NCI-H2196 (cell line): Measurements from ENCODE around the gene HOMER2.
A peak's percentile ranks its signal among the peaks of the same experiment; 100 is the strongest.
"Not testable (repeated sequence)": the region's sequence is repeated elsewhere in the genome, so short reads cannot be mapped to it uniquely, and the experiment has no call there.

Experiments
- DNase-seq: peaks from one replicate; lab custom pipeline; 2025; ENCODE audit not compliant: unreplicated experiment; lab: John Stamatoyannopoulos, UW

HOMER2 gene

DNA sequence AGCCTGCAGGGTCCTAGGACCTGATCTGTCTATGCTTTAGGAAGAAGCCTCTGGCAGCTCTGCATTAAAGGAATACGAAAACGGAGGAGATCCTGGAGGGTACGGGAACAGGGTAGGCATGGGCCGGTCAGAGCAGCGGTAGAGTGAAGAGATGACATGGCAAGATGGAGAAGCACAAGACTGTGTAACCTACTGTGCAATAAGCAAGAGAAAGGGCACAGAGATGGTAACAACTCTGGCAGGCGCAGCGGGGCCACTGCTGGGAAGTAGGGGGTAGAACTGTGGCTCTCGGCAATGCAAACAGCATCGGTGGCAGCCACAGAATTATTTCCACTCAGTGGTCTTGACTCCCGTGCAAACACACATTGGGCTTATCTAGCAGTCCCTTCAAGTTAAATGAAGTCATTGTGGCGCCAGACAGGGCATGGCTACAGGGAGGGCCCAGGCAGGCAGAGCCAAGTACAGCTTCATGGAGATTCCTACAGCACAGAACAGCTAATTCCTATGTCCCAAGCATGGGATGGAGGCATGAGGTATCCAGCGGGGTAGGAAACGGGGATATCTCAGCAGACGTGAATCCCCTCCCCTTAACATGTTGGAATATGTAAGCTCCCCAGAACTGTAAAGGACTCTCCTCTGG lies 114.3 kb downstream of the HOMER2 start:
- no peak for DNase-seq

DNA sequence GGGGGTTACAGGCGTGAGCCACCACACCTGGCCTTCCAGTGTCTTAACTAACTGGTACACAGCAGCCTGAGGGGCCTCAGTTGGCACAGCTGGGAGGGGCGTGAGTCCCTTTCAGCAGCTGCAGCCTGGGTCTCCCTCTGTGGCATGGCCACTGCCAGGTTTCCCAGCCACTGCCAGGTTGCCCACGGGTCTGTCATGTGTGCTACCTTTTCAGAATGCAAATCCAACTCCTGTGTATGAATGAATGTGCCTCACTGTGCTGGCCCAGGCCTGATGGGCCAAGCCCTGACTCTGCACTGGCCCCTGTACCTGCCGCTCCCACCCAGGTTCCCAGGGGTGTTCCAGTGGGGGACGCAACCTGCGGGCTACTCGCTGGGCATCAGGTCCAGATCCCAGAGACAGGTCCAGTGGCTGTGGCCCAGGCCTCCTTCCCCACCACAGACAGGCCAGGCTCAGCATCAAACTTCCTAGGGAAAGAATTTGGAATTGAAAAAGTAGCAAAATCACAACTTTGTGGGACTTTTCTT lies 117.1 kb downstream of the HOMER2 start:
- DNase-seq: no peak

DNA sequence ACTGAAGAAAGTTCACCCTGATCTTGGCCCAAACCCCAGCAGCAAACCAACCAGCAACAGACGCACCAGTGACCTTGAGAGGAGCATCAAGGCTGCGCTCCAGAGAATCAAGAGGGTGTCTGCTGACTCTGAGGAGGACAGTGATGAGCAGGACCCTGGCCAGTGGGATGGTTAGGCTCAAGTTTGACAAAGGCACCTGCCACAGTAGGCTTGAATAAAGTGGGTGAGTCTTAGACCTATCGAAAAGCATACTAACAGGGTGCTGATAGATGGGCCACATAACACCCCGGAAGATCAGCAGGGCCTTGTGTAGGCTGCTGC lies 119.2 kb downstream of the HOMER2 start:
- DNase-seq: no peak

DNA sequence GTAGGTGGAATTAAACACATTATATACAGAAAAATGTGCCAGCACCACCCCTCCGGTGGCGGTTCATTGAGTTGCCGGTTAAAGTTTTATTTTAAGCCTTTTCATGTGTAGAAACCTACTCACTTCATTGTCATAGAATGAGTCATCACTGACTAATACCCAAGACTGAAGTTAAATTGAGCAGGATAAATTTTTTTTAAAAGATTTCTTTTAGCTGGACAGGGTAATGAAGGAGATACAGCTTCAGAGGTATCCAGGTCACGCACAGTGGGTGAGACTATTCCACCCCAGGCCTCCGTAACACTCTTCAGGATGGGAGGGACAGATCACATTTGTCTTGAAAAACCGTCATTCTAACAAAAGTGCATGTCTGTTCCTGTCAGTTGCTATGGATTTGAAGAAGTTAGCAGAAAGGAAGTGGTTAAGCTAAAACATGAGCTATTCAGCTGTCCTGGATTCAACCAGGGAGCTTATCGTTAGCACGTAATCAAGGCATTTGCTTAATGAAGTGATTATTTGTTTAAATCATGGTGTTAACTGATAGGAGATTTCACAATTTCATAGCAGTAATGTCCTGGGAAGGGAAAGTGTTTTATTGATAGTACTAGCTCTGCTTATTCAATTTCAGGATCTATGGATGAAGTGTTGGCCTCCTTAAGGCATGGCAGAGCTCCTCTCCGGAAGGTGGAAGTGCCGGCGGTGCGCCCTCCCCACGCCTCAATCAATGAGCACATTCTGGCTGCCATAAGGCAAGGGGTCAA lies 119.7 kb downstream of the HOMER2 start:
- no peak for DNase-seq

DNA sequence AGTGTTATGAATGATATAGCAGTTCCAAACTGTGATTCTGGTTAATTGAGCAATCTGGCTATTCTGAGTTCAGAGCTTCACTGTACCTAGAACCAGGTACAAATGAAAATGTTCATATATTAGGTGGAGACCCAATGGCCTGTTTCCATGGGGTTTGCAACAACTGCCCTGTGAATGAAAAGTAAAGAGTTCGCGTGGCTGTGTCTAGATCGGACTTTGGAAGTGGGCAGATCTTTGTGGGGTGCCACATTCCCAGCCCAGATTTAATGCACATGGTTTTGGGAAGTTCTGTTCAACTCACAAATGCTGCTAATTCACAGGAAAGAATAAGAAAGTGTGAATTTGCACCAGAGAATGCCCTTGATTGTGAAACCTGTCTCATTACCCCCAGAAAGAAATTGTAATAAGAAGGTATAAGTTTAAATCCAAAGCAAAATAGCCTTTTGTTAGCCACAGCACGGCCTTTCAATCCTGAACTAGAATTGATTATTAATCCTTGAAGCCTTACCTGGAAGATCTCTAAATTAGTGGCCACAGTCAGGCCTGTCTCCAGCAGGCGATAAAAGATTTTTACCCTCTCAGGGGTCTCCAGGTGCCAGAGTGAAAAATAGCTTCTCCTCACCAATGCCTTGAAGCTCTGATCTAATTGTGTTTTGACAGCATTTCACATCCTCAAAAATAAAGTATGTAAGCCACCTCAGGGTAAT lies 120.5 kb downstream of the HOMER2 start:
- no peak for DNase-seq

DNA sequence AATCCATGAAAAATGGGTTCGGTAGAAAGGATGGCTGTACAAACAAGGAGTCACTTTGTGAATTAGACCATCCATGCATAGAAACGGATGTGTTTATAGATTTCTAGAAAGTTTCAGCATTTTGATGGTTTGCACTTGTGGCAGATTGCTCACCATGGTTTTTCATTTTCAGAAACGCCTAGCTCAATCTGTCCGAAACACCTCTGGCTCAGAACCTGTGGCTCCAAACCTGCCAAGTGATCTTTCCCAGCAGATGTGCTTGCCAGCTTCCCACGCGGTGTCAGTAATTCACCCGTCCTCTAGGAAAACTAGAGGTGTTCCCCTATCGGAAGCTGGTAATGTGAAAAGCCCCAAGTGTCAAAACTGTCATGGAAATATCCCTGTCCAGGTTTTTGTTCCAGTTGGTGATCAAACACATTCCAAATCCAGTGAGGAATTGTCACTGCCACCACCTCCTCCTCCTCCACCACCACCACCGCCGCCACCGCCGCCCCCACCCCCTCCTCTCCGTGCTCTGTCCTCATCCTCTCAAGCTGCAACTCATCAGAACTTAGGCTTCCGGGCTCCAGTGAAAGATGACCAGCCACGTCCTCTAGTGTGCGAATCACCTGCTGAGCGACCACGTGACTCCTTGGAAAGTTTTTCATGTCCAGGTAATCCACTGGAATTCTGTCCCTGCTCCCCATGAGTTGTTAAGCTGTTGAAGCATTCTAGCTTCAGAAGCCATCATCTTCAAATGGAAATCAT lies 121.9 kb downstream of the HOMER2 start:
- DNase-seq: no peak

DNA sequence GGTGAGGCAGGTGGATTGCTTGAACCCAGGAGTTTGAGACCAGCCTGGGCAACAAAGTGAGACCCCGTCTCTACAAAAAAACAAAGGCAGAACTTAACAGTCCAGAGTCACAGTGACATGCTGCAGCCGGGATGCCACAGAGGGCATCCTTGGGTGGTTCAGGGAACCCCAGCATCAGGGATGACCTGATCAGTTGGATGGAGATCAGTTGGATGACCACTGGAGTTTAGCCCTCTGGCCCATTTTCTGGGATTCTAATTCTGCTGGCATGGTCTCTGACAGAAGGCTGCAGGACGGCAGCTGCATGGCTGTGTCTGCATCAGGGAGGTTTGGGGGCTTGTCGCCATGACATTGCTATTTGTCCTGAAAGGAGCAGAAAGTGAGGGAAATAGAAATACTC lies 123.3 kb downstream of the HOMER2 start:
- no peak for DNase-seq

DNA sequence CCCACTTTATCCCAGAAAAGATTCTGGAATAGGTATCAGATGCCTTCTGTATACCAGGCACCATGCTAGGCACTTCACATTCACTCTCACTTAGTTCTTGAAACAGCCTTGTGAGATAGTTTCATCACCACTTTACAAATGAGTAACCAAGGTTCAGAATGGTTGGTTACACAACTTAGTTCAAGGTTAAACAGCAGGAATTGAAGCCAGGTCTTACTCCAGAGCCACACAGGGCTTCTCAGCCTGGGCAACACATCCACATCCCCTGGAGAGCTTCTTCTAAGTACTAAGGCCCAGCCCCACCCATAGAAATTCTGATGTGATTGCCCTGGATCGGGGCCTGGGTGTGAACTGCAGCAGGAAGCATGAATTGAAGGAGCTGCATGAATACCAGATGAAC lies 124.4 kb downstream of the HOMER2 start:
- DNase-seq: no peak

DNA sequence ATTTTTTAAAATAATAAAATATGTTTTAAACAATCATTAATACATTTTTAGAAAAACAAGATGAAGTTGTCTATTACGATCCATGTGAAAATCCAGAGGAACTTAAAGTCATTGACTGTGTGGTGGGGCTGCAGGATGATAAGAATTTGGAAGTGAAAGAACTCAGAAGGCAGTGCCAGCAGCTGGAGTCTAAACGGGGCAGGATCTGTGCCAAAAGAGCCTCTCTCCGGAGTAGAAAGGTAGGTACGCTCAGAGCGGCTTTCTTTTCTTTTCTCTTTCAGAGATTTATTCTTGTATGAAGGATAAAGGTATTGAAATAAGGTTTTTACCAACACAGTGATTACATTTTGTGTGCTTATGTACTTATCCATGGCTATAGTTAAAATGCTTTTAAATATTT lies 129.5 kb downstream of the HOMER2 start:
- DNase-seq: no peak

DNA sequence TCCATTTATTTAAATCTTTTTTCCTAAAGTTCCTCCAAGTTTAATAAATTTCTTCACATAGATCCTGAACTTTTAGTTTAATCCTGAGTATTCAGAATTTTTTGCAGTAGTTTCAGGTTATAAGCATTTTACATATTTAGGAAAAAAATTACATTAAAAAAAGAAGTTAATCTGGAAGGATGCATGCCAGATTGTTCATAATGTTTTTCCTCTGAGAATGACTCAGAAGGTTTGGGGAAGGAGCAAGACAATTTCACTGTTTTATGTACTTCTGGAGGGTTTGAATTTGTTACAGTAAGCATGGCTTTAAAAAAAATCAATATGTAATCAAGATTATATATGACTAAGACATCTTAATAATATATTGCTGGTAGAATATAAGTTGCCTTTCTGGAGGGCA lies 130.7 kb downstream of the HOMER2 start:
- DNase-seq: not testable (repeated sequence)

DNA sequence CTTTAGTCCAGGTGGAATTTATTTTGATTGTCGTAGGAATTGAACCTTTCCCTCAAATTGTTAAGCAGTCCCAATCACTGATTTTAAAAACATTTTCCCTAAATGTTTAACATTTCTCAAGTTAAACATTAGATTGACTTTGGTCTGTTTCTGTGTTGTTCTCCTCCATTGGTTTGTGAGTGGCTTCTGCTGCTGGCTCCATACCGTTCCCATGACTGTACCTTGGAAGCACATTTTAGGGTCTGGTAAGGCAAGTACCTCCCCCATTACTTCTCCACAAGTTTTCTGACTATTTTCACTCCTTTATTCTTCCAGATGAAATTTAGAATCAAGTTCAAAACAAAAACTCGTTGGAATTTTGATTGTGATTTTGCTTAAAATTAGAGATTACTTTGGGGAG lies 131.1 kb downstream of the HOMER2 start:
- not testable (repeated sequence) for DNase-seq

DNA sequence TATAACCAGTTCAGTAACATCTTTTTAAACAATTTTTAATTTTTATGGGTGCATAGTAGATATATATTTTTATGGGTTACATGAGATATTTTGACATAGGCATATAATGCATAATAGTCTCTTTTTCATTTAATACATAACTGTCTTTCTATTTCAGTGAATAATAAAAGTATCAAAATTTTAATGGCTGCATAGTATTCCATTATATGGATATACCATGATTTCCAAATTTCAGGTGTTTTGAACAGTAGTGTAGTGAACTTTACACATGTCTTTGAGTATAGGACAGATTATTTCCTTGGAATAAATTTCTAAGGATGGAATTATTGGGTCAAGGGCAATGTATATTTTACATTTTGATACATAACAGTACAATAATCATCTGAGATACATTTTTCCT lies 132.4 kb downstream of the HOMER2 start:
- DNase-seq: no peak

DNA sequence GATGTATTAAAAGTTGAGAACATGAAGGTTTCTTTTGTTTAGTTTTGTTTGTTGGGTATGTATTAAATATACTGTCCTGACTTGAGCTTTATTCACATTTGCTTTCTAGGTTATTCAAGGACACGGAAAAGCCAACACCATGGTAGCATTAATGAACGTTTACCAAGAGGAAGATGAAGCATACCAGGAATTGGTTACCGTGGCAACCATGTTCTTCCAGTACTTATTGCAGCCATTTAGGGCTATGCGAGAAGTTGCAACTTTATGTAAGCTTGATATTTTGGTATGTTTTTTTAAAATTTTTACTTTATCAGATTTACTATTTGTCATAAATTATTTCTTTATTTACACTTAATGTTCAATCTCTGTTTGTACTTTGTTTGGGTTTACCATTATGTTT lies 139.5 kb downstream of the HOMER2 start:
- DNase-seq: no peak

DNA sequence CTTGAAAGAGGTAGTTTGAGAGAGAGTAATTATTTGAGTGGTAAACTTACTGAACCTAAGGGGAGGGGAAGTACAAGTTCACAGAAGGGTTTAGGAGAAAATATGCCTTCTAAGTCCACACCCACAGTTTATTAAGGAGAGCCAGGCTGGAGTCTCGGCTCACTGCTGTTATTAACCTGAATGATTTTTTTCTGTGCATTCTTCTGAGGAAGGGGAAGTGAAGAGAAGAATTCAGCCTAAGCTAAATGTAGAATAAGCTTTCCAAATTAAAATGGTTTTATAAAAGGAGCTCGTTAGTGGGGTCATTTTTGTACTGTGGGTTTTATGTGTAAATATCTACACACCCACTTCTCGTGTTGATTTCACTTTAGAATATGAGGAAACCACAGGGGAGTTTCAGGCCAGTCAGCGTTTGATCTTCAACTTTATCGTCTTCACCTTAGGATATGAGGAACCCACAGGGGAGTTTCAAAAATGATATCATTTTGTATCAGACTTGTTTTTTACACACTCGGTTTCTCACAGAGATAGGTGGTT lies 141.6 kb downstream of the HOMER2 start:
- DNase-seq: no peak

DNA sequence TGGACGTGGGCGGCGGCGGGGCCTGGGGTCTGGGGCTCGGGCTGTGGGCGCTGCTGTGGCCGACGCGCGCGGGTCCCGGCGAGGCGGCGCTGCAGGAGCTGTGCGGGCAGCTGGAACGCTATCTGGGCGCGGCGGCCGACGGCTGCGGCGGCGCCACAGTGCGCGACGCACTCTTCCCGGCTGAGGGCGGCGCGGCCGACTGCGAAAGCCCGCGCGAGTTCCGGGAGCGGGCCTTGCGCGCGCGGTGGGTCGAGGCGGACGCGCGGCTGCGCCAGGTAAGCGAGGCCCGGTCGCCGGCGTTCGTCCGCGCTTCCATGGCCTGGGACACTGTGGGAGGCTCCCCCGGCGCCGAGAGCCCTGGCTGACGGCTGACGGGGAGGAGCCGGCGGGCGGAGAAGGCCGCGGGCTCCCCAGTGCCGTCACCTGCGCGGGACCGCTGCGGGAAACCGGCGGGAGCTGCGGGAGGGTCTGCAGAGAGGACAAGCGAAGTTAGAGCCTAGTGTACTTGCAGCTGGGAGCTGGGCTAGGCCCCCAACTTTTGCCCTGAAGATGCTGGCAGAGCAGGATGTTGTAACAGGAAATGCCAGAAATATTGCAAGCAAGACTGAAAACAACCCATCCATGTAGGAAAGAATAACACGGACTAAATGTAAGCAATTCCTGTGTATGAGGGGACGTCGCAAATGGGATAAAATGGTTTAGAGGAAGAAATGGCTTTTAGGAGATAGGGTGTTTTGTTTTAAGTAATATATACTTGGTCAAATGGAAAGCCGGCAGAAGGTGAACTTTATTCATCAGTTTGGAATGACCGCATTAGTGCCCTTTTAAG lies 142.2 kb downstream of the HOMER2 start:
- DNase-seq: no peak

DNA sequence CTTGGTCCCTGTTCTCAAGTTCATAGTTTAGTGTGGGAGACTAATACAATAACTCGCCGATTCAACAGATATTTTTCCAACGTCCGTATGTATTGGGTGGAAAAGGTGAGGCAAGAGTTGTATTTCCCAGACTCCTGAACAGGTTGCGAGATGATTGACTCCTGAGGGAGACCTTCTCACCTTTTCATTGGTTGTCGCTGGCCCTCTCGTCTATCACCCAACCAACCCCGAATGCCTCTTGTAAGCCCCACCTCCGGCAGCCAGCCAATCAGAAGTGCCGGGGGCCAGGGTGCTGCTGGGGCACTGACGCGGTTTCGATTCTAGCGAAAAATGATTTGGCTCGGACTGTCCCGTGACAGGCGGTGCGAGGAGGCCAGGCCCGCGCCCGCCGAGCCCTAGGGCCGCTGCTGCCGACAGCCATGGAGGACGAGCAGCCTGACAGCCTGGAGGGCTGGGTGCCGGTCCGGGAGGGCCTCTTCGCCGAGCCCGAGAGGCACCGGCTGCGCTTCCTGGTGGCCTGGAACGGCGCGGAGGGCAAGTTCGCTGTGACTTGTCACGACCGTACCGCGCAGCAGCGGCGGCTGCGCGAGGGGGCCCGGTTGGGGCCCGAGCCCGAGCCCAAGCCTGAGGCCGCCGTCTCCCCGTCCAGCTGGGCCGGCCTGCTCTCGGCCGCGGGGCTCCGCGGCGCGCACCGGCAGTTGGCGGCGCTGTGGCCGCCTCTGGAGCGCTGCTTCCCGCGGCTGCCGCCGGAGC lies 143.0 kb downstream of the HOMER2 start, which contains the start of gene WHAMM:
TSS of gene WHAMM (plus strand) at position 321 of the 753 bp plus-strand sequence. CDS start at position 420, 99 bp downstream.
- peak; percentile 90 for DNase-seq

DNA sequence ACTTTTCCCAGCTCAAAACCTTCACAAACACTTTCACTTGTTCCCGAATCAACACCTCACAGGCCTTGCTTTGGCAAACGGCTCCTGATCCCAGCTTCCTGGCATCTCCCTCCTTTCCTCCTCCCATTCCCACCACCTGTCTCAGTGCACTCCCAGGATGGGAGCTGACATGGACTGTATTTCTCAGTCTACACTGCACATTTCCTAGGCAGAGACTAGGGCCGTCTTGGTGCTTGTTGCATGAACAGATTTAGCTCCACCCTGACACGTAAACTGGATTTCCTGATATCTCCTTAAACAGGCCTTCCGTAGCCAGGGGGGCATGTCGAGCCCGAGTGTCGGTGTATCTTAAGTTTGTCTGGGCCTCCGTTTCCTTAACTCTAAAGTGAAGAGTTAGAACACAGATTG lies 143.9 kb downstream of the HOMER2 start:
- no peak for DNase-seq

DNA sequence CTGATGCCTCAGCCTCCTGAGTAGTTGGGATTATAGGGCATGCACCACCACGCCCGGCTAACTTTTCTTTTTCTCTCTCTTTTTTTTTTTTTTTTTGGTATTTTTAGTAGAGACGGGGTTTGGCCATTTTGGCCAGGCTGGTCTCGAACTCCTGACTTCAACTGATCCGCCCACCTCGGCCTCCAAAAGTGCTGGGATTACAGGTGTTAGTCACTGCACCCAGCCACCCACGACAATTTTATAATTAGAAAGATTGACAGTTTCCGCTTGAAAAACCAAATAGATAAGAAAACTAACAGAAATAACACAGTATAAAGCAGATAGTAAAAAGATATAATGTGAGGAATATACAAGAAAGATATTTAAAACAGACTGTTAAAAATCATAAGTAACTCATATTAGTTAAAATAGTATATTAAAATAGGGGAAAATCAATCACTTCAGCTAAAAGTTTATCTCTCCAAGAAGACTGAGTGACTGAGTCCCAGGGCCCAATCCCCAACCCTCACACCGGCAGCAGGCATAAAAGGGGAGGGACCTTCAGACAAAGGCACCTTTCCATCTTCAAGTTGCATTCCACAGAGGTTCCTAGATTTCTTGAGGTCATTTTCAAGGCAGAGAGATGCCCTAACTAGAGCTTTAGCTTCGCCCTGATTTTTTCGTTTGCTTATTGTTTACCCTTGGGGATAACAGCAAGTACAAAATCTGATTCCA lies 144.4 kb downstream of the HOMER2 start:
- DNase-seq: no peak

DNA sequence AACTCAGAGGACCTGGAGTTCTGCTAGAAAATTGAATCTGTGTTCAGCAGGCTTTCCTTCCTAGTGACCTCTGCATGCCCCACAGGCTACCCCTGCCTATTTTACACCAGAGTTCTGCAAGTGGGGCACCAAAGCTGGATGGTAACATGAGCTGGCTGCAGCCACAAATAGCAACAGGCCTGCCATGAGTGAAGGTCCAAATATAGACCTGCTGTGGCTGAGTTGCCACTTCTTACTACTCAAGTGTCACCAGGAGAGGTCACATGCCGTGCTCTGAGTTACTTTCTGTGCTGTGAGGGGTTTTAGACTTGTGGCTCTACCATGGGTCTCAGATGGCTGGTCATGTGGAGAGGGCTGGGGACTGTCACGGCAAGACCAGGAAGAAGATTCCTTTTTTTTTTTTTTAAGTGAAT lies 146.5 kb downstream of the HOMER2 start, which contains the start of gene FSD2:
TSS of gene FSD2 (minus strand) at position 76 of the 413 bp plus-strand sequence. CDS start 18,679 bp downstream, outside the sequence.
- no peak for DNase-seq
